Measurements from ENCODE around the gene GALNTL6.
"Not testable (repeated sequence)": the region's sequence is repeated elsewhere in the genome, so short reads cannot be mapped to it uniquely, and the experiment has no call there.

The GALNTL6 gene

DNA sequence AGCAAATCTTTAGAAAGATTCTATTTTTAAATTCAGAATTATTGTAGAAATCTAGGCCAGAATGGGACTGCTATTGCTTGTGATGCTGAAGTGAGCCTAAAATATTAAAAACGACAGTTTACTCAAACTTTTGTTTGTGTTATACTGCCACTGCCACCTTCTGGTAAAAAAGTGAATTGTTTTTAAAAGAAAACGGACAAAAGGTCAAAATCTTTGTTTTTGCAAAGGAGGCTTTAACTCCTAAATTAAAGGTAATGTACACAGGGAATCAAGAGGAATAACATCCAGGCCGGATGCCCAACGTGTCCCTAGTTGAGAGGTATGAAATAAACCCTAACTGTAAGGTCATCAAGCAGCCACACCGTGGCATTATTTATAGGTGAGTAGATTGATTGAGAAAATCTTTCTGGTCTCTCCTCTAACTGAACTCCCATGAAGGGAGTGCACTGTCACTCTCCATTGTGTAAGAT lies 1017.1 kb downstream of the GALNTL6 start:
- no peak for DNase-seq

DNA sequence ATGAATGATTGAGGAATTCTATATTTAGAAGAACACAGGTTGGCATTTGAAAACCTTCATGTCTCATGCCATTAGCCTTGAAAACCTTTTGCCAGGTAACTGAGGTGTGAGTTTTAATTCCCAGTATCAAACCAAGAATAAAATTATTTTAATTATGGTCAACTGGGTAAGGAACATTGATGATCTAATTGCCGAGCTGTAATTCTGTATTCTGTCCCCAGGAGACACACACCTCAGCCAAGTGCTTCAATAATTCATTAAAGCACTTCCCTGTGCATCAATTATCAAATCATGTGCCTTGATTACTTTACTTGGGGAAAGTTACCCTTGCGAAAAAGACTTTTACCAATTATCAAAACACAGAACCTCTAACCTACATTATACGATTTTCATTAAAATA lies 1023.5 kb downstream of the GALNTL6 start:
- DNase-seq = no peak

DNA sequence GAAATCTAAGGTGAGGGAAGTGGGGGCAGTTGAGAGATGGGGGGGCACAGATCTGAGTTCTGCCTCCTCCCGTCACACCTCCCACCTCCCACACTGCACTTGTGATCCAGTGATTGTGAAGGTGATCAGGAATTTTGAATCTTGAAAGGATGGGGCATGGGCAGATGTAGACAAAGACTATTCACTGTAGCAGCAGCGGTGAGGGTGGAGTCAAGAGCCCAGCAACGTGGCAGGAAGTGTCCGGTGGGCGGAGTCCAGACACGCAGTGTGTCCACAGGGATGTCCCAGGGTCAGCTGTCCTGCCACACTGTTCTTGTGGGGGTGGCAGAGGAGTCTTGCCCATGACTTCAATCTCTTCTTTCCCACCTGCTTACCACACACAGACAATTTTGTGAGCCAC lies 1024.9 kb downstream of the GALNTL6 start:
- no peak for DNase-seq

DNA sequence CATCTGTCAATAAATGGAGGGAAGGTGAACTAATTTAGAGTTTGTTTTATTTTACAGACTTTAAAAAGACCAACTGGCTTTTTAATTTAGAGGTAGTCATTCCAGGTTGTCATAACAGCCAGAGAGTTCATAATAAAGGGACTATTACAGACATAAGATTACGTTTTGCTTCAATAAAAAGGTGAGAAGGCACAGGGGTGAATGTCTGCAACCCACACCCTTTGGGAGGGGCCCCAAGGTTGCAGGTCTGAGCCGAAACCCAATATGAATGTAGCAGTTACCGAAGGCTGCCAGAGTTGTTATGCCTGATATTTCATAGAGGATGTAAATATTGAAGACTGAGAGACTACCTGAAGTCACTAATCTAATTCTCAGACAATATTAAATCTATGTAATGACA lies 1025.7 kb downstream of the GALNTL6 start:
- DNase-seq = no peak

DNA sequence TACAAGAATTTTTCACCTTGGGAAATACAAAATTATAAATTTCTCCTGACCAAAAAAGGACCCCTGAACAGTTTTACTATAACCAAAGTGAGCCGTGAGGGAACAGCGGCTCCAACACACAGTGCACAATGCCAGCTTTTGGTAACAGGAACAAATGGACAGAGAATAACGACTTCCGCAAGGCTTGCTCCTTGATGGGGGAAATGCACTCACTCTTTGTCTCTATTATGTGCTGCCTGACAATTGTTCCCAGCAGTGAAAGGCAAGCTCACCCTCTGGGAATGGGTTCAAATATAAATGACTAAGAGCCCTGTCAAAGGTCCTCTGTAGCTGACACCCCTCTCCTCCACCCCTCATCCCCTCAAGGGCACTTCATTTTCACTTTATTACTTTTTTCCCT lies 1029.6 kb downstream of the GALNTL6 start:
- no peak for DNase-seq

DNA sequence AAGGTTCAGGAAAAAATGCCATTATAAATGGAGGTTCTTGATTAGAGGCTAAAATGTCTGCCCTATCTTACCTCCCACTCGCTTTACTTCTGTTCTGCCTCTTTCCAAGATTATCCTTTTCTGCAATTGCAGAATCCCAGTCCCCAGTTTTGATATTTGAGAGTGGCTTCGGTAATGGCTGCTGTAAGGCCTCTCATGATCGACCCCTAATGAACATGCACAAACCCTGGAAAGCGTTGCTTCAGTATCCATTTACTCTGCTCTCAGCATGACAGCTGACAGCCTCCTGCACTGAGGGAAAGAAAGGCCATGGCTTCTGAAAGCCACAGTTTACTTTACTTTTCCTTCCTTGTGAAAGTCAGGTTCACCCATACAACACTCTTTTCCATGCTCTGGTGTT lies 1030.0 kb downstream of the GALNTL6 start:
- no peak for DNase-seq

DNA sequence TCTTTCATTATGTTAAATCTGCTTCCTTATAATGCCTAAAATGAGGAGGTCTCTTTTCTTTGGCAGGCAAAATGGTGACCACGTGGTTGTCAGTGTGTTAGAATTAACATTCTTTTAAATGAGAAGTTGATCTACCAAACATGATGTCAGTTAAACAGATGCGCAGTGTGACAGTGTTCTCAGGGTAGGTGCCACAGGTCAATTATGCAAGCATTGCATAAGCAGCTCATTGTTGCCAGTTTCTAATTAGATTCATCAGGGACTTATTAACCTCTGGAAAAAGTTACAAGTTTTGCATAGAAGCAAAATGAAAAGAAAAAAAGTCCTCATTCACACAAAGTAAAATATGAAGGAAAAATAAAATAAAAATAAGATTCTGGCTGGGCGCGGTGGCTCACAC lies 1031.4 kb downstream of the GALNTL6 start:
- no peak for DNase-seq

DNA sequence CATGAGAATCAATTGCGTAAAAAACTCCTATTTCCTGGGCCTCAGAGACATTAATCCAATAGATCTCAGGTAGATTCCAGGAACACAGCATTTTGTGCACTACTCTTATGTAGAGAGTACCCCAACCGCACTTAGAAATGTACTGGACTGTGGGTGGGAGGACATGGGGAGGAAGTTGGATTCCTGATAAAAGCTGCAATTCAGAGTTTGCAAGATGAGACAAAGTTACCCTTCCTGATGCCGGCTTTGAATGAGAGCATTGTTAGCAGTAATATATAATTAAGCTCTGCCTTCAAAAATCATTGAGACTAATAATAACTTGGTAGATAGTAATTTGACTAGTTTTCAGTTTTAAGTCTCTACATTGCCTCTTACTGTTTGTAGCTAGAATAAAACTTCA lies 1032.1 kb downstream of the GALNTL6 start:
- DNase-seq = no peak

DNA sequence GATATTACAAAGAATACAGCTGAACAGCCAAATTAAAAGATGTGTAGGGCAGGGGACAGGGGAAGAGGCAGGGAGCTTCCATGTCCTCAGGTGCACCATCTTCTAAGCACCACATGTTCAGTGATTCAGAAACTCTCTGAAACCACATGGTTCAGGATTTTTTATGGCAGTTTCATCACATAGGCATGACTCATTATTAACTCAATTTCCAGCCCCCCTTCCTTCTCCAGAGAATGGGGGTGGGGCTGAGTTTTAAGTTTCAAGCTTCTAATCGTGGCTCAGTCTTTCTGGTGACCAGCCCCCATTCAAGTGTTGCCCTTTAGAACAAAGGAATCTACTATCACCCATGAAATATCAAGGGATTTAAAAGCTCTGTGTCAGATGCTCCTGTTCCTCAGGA lies 1037.6 kb downstream of the GALNTL6 start:
- no peak for DNase-seq

DNA sequence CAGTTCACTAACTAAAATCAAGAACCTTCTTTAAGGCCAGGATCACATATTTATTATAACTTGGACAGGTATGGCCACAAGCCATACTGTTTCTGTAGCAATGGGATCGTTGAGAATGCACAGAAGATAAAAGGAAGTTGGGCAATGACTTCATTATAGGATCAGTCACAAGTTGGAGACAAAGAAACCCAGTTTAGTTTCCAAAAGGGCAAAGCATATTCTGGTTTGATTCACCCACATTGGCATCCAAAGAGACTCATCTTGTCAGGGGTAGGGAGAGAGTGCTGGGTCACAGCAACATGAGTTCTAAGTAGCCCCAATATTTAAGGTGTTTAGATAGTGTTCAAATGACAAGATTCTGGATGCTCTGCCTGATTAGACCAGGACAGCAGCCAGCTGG lies 1038.3 kb downstream of the GALNTL6 start:
- no peak for DNase-seq

DNA sequence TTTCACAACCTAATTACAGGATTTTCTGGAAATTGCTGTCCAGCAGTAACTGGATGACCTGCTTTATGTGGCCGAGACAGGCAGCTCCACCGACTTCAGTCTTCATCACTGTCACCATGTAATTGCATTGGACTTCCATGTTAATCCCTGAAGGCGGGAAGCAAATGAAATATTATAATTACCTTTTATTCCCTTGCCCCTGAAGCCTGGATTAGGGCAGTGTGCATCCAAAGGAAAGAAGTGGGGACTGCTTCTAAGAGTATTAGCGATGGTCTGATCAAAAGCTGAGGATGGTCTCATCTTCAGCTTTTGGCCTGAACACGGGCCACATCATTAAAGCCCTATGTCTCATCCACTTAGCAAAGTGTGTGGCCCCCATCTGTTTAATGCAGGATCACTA lies 1043.8 kb downstream of the GALNTL6 start:
- no peak for DNase-seq

DNA sequence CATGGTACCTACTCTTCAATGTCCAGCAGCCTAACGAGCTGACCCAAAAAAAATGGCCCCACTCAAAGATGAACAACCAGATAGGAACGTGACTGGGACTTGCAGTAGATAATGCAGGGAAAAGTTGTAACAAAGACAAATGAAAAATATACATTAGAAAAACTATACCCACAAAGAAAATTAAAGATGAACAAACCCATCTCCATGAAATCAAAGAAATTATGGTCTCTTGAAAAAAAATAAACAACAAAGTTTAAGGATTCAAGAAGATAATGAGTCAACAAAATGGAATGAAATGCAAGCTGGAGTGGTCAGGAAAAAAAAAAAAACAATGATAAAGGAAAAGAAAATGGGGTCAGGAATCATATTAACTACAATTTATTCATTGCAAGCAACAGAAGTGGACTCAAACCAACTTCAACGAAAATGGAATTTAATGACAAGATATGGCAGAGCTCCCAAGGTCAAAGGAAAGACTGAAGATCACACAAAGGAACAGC lies 1045.6 kb downstream of the GALNTL6 start:
- no peak for DNase-seq

DNA sequence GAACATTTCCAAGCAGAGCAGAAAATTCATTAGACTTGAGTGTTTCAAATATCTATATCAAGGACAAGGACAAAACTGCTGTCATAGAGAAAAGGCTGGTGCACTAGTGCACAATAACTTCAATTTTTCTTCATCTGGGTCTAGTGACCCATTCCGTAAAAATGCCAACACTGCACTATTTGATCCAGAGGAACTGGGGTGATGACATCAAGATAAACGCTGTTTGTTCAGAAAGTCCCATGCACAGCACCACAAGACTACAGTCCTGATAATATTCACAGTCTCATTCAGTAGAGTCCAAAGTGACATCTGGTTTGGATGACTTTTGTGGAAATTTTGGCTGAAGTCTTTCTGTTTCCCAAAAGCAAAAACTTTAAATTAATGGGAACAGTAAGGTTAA lies 1051.9 kb downstream of the GALNTL6 start:
- DNase-seq = no peak

DNA sequence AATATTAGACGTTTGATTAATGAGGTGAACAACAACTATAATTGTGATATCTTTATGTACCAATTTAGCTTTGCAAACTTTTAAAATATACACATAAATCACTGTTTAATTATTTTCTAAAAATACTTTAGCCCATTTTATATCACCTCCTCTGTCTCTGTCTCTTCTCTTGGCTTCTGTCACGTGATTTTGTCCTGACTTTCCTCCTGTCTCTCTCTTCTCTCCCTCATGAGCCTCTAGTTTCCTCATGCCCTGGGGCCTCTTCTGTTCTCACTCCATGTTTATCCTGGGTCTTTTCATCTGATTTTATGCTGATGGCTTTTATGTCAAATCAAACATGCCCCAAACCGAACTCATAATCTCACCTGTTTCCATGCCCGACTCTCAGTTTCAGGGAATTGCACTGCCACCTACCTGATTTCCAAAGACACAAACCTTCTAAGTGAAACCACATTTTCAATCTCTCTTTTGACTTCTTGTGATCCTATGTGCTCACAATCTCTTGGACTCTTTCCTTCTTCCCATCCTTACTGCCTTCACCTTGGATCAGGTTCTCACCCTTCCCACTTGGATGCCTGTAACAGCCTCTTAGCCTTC lies 1052.4 kb downstream of the GALNTL6 start:
- no peak for DNase-seq

DNA sequence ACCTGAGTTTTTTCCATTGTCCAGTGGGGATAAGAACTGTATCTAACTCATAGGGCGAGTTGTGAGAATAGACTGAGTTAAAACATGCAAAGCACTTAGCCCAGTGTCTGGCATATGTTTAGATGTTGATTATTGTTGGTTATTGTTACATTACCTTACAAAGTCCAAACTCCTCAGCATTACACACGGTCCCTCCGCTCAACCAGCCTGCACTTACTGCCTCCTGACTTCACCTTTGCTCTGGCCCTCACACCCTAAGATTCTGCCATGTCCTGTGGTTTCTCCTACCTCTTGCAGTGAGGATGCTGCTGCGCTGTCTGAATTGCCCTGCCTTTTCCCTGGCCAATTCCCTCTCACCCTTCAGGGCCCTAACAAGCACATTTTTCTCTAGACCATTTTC lies 1053.2 kb downstream of the GALNTL6 start:
- no peak for DNase-seq

DNA sequence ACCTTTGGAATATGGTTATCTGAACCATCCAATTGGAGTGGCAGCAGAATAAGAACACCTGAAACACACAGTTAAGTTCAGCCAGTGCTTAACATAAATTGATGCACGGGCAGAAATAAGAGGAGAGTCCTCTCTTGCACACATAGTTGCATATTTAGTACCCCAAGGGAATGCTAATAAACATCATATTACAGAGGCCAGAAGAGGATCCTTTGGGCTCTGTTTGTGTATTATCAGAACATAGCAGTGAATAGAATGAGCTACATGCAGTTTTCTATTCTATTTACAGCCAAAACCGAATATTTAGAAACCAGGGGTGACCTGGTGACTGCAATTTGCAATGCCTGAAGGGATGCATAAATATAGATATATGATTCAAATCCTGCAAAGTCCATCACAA lies 1054.6 kb downstream of the GALNTL6 start:
- DNase-seq = no peak

DNA sequence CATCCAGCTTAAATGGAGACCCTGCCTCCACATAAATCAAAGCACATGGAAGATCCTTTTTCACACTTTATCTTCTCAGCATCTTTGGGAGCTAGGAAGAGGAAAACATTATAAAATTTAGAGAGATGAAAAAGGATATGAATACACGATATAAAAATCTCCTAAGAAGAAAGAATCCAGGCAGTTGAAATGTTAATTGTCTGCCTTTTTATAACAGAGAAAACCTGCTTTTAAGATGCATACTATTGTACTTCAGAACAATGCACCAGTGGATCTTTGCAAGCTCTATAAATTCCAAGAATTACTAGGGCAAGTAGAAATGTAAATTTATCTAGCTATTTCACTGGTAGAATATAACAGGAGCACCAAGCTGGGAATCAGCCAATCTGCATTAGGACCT lies 1055.1 kb downstream of the GALNTL6 start:
- no peak for DNase-seq

DNA sequence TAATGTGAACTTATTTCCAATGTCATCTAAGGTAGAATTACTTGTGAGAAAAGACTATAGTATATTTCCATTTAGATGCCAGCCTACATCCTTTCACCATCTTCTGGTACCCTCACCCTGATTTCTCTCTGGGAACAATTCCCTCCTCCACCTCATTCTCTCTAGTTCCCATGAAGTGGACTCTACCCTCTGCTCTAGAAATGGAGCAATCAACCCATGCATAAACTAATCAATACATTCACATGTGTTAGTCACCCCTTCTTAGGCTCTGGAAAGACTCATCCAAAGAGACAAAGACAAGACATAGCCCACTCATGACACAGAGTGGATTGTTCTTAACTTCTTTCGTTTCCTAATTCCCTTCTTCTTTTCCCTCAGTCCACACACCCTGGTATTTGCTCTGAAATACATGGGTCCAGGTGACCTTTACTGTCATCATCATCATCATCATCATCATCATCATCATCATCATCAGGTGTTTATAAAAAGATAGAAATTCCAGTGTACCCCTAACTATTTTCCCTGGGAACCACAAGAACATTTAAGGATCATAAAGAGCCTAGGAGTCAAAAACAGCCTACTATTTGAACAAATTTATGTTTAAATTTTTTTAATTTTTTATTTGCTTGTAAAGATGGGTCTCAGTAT lies 1056.5 kb downstream of the GALNTL6 start:
- no peak for DNase-seq

DNA sequence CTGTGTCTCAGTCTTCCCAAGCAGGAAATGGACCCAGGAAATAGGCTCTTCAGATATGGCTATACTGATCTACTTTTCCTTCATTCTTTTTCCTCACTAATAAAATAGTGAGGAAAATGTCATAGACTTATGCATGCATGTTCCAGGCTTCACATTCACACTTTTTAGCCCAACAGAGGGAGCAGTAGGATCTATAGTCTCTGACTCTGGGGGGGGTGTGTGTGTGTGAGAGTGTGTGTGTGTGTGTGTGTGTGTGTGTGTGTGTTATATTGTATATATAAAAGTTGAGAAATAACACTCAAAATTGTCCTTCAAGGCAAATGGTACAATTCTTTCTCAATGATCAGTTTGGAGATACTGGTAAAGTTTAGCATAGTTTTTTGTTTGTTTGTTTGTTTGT lies 1058.2 kb downstream of the GALNTL6 start:
- DNase-seq = no peak

DNA sequence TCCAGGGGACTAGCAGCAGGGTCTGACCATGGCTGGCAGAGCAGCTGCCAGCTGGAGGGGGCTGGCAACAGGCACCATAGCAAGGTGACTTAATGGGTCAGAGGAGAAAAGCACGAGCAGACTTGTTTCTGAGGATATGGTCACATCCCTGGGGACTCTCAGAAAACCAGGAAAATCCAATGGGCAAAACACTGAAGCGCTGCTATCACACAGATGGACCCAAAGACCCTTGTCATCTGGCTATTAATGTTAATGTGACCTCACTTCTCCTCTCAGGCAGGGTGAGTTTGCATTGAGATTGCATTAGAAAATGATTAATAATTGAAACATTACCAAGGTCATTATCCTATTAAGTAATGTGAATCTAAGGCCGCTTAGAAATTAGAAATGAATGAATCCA lies 1061.7 kb downstream of the GALNTL6 start:
- DNase-seq = no peak

DNA sequence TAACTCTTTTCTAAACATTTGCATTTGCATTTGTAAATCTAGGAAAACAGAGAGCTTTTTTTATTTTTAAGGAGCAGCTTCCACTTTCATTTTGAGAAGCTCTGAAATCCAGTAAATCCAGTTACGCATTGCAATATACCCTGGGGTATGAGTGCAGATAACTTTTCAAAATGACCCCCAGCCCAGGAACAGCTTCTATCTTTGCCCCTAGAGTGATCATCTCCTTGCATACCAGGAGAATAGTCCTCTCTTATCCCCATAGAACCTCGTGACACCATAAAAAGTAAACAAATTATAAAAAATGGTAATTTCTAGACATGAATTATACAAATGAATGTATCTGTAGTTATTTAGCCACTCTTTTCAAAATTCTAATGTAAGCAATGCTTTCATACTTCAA lies 1063.2 kb downstream of the GALNTL6 start:
- no peak for DNase-seq

DNA sequence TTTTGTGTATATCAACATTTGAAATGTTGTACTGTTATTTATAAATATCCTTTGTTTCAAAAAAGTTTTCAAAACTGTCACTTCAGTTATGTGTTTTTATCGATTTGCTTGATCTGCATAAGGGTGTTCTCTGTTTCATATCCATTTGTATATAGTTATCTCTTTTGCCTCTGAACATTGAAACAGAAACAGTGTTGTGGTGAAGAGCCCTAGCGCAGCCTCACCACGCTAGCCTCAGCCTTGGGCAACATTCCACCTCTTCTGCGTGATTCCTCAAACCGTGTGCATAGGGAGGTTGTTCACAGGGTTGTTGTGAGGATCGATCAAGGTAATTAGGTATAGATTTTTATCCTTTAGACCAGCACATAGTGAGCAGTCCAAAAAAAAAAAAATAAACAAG lies 1068.4 kb downstream of the GALNTL6 start:
- no peak for DNase-seq

DNA sequence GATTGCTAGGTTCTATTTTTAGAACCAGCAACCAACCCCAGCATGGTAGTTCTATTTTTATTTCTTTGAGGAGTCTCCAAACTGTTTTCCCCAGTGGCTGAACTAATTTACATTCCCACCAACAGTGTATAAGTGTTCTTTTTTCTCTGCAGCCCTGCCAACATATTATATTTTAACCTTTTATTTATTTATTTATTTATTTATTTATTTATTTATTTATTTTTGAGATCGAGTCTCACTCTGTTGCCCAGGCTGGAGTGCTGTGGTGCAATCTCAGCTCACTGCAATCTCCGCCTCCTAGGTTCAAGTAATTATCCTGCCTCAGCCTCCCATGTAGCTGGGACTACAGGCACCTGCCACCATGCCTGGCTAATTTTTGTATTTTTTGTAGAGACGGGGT lies 1074.2 kb downstream of the GALNTL6 start:
- not testable (repeated sequence) for DNase-seq

DNA sequence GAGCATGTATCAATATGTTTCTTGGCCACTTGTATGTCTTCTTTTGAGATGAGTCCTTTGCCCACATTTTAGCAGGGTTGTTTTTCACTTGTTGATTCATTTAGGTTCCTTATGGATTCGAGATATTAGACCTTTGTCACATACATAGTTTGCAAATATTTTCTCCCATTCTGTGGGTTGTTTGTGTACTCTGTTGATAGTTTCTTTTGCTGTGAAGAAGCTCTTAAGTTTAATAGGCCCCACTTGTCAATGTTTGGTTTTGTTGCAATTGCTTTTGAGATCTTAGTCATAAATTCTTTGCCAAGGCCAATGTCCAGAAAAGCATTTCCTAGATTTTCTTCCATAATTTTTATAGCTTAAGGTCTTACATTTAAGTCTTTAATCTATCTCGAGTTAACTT lies 1074.8 kb downstream of the GALNTL6 start:
- DNase-seq = no peak

DNA sequence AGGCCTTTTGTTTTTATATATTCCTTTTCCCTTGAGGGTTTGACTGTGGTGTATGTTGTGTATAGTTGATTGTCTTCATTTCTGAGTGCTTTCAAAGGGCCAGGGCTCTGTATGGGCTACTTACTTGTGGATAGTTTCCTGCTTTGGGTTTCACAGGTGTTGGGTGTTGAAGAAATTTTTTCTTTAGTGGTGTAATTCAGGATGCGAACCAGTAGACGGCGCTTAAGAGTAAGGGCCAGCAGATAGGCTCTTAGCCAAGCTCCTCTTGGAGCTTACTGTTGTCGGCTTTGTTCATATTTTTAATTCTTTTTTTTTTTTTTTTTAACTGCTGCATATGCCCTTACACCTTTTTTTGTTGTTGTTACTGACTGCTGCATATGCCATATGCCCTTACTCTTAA lies 1079.1 kb downstream of the GALNTL6 start:
- no peak for DNase-seq
